ENCODE measurements around the gene KLRF2. TPM values are rescaled to one million over a fixed set of nuclear protein-coding genes. Genes with fewer than 3 reads are reported as not detected.
A peak's percentile ranks its signal among the peaks of the same experiment; 100 is the strongest.

KLRF2 gene
- total RNA-seq, 1 donor from 2014 or later: not detected

- no peaks in the 10 kb centered on the region for H3K27me3 ChIP-seq
- DNase-seq (no peak), ATAC-seq (no peak)
- intact Hi-C loops (cut with DNase I): no loop called here
- no peaks in the 10 kb centered on the region for H3K4me1 ChIP-seq
- H3K4me3 ChIP-seq: no peak overlapping the region
- no peaks in the 10 kb centered on the region for H3K36me3 ChIP-seq
- H3K9me3 ChIP-seq: no peaks in the 10 kb centered on the region
- H3K27ac ChIP-seq: no peak overlapping the region
- no peak for TF ChIP-seq CTCF (IDR thresholded peaks at IDR 0.05)
Measured at GRCh38 chr12:9902539-9903228, 21.4 kb downstream of the KLRF2 start.

- peak; percentile 53 for ATAC-seq
- intact Hi-C loops (cut with DNase I): no loop called here
Measured at GRCh38 chr12:9906873-9907272, 25.6 kb downstream of the KLRF2 start.

GRCh38 chr12:9907769-9908168 is 26.5 kb downstream of the KLRF2 start:
- no peaks in the 10 kb centered on the region for H3K4me1 ChIP-seq
- H3K36me3 ChIP-seq: no peaks in the 10 kb centered on the region
- no peak for TF ChIP-seq CTCF (IDR thresholded peaks at IDR 0.05)
- intact Hi-C loops (cut with DNase I): no loop called here
- peaks cover 12% of the 10 kb centered on the region for H3K9me3 ChIP-seq
- H3K27ac ChIP-seq: no peak overlapping the region
- no peak overlapping the region for H3K4me3 ChIP-seq
- no peaks in the 10 kb centered on the region for H3K27me3 ChIP-seq
- ATAC-seq: no peak
- DNase-seq: no peak

More at GRCh38 chr12:9906873-9907272, 25.6 kb downstream of the KLRF2 start:
- no peak overlapping the region for H3K4me3 ChIP-seq
- H3K27me3 ChIP-seq: no peaks in the 10 kb centered on the region
- H3K27ac ChIP-seq: no peak overlapping the region
- no peaks in the 10 kb centered on the region for H3K4me1 ChIP-seq
- DNase-seq: no peak
- no peak for TF ChIP-seq CTCF (IDR thresholded peaks at IDR 0.05)
- H3K36me3 ChIP-seq: no peaks in the 10 kb centered on the region
- H3K9me3 ChIP-seq: peaks cover 12% of the 10 kb centered on the region

- H3K36me3 ChIP-seq: no peaks in the 10 kb centered on the region
- H3K4me3 ChIP-seq: no peak overlapping the region
- intact Hi-C loops (cut with DNase I): no loop called here
- no peaks in the 10 kb centered on the region for H3K27me3 ChIP-seq
- ATAC-seq (no peak), DNase-seq (no peak)
- H3K27ac ChIP-seq: no peak overlapping the region
- no peaks in the 10 kb centered on the region for H3K4me1 ChIP-seq
- peaks cover 12% of the 10 kb centered on the region for H3K9me3 ChIP-seq
- no peak for TF ChIP-seq CTCF (IDR thresholded peaks at IDR 0.05)
Measured at GRCh38 chr12:9908350-9908749, 27.1 kb downstream of the KLRF2 start.

GRCh38 chr12:9909724-9910123 is 28.4 kb downstream of the KLRF2 start:
- Histone ChIP-seq H3K36me3 (no peaks in the 10 kb centered on the region), H3K27ac (no peak overlapping the region), H3K27me3 (no peaks in the 10 kb centered on the region), H3K4me1 (no peaks in the 10 kb centered on the region), H3K9me3 (peaks cover 12% of the 10 kb centered on the region), H3K4me3 (no peak overlapping the region)
- DNase-seq (no peak), ATAC-seq (no peak)
- intact Hi-C loops (cut with DNase I): loop anchor here (10.0 kb wide), 1 partner anchor 95 kb away; no protein-coding TSS in a partner anchor
- no peak for TF ChIP-seq CTCF (IDR thresholded peaks at IDR 0.05)

Data from upper lobe of right lung (tissue), 1 donor.